ENCODE results near the gene GTF3C5.
"Not testable (repeated sequence)": the region's sequence is repeated elsewhere in the genome, so short reads cannot be mapped to it uniquely, and the experiment has no call there.

The GTF3C5 gene, protein sequence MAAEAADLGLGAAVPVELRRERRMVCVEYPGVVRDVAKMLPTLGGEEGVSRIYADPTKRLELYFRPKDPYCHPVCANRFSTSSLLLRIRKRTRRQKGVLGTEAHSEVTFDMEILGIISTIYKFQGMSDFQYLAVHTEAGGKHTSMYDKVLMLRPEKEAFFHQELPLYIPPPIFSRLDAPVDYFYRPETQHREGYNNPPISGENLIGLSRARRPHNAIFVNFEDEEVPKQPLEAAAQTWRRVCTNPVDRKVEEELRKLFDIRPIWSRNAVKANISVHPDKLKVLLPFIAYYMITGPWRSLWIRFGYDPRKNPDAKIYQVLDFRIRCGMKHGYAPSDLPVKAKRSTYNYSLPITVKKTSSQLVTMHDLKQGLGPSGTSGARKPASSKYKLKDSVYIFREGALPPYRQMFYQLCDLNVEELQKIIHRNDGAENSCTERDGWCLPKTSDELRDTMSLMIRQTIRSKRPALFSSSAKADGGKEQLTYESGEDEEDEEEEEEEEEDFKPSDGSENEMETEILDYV

DNA sequence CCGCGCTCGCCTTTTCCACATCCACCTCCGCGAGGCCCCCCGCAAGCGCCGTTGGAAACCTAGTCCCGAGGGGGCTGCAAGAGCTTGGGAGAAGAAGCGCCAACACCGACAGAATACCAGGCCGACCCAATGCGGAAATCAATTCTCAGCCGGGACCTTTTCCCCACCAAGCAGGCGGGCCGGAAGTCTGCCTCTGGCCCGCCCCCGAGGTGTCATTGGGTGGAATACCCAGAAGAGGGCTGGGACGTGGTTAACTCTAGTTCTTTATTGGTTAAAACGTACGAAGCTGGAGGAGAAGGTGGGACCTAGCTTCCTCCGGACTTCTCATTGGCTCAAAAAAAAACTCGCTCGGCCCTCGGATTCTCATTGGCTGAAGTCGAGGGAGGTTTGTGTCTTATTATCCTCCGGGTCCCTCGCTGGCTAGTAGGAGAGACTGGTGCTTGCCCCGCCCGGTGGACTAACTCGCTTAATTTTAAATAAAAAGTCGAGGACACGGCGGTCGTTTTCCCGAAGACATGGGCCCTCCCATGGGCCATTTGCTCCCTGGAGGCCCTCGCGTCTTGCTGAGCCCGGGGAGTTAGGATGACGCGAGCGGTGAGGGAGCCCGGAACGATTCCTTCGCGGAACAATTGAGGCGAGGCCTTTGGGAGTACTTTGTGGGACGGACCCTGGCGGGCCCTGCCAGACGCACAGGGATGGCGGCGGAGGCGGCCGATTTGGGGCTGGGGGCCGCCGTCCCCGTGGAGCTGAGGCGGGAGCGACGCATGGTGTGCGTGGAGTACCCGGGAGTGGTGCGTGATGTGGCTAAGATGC lies at the start of gene GTF3C5:
TSS of gene GTF3C5 (plus strand) at position 681 of the 813 bp plus-strand sequence. CDS start at position 696, 15 bp downstream.
- peak; percentile 100 for DNase-seq (ENCODE audit: low spot score)

DNA sequence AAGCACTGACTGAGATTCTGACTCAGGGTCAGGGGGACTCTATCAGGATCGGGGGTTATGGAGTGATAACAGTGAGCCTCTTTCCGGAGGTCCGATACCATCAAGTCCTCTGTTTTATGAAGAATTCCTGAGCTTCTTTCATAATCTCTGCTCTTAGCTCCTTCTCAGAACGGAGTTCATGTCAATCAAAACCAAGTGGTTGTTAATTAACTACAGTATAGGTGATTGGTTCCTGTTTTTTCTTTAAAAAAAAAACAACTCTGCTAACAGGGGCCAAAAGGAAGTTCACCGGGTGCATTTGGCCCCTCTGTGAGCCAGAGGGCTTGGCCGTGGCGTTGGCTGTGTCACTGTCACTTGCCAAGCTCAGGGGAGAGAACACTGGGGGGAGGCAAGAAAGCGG lies 48.3 kb upstream of the GTF3C5 start:
- no peak for DNase-seq (ENCODE audit: low spot score)

DNA sequence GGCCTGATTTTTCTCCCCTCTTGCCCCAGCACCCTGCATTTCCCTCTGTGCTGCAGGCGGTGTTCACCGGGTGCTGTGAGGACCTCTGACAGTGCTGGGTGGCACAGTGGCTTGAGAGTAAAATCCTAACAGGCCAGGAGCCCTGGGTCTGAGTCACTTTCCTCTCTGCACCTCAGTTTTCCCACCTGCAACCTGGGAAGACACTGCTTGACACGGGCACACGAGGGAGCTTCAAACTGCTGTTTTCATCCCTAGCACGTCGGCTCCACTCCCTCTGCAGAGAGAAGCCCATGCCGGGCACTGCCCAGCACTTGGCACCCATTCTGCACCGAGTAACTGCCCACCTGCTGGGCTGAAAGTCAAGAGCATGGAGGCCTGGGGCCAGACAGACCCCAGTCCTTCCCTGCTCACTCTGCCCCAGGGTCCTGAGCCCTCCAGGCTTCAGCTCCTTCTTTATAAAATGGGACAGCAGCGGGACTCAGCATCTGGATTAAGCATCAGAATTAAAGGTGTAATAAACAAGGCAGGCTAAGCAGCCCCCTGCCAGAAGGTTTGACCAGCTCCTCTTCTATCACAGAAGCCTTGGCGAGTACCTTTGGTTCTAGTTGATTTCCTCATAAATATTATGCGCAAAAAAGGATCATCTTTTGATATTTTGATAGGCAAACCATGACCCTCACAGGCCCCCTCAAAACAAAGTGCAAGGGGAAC lies 47.2 kb upstream of the GTF3C5 start:
- no peak for DNase-seq (ENCODE audit: low spot score)

DNA sequence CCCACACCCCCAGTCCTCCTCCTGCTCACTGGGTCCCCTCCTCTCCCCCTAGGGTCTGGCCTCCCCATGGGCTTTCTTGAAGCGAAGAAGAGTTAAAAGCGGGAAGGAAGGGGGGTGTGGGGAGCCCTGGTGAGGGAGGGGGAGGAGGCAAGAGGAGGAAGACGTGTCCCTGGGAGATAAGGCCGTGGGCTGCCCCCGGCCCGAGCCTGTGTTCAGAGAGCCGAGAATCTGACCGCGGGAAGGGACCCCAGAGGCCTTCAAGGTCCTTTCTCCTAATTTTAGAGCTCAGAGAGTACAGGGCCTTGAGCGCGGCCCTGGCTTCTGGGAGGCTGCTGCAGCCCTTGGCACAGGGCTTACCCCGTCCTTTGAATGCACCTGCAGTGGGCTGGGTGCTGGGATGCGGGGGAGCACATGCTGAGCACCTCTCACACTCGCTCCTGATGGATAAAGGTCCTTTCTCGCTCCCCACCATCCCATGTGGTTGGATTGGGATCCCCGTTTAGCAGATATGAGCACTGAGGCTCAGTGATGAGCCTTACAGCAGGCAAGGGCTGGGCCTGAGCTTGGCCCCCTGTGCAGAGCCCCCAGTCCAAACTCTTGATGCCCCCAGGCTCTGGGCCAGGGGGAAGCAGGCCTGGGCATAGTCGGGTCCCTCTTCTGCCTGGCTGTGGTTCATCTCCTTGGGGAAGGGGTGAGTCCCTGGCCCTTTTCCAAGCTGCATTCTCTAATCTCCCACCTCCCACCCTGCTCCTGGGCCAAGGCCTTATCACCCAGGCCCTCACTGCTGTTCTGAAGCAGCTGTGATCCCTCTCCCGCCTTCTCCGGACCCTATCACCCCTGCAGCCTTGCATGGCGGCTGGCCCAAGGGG lies 46.4 kb upstream of the GTF3C5 start:
- no peak for DNase-seq (ENCODE audit: low spot score)

DNA sequence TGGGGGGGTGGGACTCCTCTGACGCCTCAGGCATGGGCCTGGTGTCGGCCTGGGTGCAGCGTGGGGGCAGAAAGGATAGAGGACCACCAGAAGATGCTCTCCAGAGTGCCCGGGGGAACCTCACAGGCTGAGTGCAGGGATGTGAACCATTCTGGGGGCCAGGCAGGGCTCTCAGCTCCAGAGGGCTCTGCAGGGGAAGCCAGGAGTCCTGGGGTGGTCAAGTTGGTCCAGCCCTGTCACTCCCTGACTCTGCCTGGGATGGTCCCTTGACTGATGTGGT lies 45.8 kb upstream of the GTF3C5 start:
- no peak for DNase-seq (ENCODE audit: low spot score)

DNA sequence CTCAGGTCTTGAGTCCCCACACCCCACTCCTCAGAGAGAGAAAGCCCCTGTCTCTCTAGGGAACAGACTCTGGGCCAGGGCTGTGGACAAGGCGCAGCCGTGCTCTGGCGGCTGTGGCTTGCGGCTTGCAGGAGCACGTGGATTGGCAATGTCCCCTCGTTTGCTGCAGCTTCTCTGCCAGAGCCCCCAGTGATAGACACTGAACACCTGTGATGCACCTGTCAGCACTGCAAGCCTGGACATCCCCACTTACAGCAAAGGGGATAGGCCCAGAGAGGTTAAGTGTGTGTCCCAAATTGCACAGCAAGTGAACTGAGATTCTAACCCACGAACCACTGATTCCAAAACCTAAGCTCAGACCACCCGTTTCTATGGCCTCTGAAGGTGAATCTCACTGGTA lies 45.3 kb upstream of the GTF3C5 start:
- no peak for DNase-seq (ENCODE audit: low spot score)

DNA sequence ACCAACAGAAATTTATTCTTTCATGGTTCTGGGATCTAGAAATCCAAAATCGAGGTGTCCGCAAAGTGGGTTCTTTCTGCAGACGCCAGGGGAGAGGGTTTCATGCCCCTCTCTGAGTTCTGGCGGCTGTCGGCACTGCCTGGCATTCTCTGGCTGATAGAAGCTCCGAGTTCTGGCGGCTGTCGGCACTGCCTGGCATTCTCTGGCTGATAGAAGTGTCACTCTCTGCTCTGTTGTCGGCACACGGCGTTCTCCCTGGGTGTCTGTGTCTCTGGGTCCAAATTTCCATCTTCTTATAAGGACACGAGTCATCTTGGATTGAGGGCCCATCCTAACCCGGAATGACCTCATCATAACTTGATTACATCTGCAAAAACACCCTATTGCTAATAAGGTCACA lies 44.7 kb upstream of the GTF3C5 start:
- no peak for DNase-seq (ENCODE audit: low spot score)

DNA sequence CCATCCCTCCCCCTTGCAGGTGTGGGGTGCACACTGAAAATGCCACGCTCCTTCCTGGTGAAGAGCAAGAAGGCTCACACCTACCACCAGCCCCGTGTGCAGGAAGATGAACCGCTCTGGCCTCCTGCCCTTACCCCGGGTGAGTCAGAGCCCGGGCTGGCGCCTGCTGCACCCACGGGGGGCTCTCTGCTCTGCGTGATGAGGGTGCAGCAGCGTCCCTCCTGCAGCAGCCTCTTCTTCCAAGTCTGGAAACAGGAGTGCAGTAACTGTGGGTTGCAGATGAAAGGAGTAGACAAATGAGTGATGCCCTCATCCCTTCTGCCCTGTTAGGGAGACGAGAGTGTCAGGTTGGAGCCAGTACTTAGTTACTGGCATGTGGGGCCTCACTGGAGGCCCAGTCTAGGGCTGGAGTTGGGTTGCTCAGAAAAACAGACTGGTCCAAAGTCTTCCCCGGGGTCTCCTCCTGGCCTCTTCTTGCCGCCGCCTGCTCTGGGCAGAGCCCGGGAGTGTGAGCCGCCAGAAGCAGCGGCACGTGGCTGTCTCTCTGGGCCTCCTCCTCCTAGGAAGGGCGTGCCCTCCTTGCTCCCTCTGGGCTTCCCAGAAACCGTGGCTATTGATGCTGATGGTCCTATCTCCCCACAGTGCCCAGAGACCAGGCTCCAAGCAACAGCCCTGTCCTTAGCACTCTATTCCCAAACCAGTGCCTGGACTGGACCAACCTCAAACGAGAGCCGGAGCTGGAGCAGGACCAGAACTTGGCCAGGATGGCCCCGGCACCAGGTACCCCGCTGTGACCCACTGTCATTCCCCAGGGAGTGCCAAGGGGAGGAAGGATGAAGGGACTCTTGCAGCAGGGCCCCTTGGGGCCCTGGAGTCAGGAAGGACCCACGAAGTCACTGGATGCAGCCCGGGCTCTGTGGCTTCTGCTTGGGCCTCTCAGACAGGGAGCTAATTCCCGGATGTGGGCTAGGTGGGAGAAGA lies 43.9 kb upstream of the GTF3C5 start:
- no peak for DNase-seq (ENCODE audit: low spot score)

DNA sequence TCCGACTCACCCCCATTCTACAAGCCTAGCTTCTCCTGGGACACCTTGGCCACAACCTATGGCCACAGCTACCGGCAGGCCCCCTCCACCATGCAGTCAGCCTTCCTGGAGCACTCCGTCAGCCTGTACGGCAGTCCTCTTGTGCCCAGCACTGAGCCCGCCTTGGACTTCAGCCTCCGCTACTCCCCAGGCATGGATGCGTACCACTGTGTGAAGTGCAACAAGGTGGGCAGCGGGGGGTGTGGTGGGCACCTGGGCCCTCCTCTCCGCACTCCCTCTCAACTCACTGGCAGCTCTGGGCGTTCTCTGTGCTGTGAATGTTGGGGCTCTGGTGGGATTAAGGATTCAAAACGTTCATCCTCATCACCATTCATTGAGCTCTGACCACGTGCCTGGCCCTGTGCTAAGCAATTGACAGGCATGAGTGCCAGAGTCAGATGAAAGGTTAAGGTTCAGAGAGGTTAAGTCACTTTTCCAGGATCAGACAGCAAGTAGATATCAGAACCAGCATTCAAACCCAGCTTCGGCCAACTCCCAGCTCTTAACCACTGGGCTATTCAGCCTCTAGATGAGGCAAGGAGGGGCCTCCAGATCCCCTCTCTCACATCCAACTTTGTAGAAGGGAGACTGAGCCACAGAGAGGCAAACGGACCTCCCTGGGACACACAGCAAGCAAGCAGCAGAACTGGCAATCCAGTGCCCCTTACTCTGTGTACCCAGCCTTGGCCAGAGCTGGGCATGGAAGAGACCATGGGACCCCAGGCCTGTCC lies 42.4 kb upstream of the GTF3C5 start:
- DNase-seq (ENCODE audit: low spot score) = no peak

DNA sequence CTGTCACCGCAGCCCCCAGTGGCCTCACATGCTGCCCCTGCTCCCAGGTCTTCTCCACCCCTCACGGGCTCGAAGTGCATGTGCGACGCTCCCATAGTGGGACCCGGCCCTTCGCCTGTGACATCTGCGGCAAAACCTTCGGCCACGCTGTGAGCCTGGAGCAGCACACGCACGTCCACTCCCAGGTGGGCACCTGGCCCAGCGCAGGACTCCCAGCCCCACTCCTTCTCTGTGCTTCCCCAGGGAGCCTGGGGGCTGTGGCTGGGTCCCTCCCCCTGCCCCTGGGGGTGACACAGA lies 41.8 kb upstream of the GTF3C5 start:
- no peak for DNase-seq (ENCODE audit: low spot score)

DNA sequence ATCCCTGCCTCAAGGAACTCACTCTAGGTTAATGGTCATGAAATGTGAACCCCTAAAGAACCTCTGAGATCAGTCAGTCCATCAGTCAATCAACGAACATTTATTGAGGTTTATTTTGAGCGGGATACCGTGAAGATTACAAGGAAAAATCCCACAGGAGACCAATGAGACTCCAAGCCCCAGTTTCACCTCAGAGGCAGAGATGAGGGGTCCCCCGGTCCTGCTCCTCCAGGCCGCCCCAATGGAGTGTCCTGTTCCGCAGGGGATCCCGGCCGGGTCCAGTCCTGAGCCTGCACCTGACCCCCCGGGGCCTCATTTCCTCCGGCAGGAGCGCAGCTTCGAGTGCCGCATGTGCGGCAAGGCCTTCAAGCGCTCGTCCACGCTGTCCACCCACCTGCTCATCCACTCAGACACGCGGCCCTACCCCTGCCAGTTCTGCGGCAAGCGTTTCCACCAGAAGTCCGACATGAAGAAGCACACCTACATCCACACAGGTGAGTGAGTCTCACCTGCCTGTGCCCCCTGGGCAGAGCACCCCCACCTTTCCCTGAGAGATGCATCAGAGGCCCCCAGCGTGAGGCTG lies 41.3 kb upstream of the GTF3C5 start:
- no peak for DNase-seq (ENCODE audit: low spot score)

DNA sequence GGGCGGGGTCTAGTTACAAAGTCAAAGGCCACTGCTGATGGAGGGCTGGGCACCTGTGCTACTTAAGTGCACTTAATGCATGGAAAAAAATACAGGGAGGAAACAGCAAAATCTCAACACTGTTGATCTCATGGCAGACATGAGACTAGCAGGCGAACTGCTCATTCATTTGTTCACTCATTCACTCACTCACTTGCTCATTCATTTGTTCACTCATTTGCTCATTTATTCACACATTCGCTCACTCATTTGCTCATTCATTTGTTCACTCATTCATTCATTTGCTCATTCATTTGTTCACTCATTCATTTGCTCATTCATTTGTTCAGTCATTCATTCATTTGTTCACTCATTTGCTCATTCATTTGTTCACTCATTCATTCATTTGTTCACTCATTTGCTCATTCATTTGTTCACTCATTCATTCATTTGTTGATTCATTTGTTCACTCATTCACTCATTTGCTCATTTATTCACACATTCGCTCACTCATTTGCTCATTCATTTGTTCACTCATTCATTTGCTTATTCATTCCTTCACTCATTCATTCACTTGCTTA lies 40.7 kb upstream of the GTF3C5 start:
- not testable (repeated sequence) for DNase-seq (ENCODE audit: low spot score)

DNA sequence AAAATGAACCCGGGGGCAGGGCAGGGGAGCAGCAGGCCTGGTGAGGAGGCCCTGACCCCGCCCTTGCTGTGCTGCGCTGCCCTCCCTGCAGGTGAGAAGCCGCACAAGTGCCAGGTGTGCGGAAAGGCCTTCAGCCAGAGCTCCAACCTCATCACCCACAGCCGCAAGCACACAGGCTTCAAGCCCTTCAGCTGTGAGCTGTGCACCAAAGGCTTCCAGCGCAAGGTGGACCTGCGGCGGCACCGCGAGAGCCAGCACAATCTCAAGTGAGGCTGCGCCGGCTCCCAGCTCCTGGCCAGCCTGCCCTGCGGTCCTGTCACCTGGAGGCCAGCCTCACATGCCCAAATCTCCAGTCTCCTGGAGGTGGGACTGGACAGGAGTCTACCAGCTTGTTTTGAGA lies 40.0 kb upstream of the GTF3C5 start:
- no peak for DNase-seq (ENCODE audit: low spot score)

DNA sequence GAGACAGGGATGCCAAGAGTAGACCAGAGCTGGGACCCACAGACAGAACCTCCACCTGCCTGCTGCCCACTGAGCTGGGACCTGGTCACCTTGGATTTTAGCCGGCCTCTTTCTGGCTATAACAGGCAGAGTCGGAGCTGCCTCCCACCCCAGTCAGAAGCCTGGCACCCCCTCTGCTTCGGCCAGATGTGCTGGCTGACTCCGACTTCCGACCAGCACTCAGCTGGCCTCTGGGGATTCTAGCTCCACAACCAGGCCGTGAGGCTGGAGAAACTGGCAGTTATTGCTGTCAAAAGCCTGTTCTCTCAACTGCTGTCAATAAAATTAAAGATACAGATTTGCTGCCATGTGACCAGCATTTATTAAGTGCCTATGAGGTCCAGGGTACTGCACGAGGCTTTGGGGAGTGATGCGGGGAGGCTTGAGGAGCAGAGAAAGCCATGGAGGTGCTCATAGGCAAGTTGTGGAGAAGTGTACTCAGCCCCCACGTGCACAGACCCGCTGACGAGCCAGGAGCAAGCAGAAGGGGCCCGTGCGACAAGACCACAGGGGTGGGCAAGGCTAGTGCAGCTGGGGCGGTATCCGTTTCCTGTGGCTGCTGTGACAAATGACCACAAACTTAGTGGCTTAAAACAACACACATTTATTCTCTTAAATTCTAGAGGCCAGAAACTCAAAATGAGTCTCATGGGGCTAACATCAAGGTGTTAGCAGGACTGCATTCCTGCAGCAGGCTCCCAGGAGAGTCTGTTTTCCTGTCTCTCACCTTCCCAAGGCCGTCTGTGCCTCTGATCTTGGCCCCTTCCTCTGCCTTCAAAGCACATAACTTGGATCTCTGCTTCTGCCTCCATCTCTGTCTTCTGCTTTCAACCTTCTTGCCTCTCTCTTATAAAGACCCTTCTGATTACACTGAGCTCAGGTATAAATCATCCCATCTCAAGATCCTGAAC lies 39.2 kb upstream of the GTF3C5 start:
- DNase-seq (ENCODE audit: low spot score) = no peak

DNA sequence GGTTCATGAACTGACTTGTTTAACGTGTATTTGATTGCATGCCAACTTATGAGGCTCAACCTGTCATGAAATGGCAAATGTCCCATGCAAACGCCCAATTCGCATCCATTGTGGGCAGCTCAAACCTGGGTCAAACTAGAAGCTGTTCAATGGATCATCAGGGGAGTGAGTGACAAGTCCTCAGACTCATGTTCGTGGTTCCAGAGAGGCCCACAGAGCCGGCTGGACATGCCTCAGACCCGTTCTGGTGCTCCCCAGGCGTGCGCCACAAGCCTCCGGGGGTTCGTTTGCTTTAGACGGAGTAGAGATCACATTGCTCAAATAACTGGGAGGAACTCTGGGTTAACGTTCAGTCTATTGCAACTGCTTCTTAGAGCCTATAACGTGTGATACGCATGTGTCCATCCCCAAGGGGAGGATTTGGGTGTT lies 37.3 kb upstream of the GTF3C5 start:
- DNase-seq (ENCODE audit: low spot score) = no peak

DNA sequence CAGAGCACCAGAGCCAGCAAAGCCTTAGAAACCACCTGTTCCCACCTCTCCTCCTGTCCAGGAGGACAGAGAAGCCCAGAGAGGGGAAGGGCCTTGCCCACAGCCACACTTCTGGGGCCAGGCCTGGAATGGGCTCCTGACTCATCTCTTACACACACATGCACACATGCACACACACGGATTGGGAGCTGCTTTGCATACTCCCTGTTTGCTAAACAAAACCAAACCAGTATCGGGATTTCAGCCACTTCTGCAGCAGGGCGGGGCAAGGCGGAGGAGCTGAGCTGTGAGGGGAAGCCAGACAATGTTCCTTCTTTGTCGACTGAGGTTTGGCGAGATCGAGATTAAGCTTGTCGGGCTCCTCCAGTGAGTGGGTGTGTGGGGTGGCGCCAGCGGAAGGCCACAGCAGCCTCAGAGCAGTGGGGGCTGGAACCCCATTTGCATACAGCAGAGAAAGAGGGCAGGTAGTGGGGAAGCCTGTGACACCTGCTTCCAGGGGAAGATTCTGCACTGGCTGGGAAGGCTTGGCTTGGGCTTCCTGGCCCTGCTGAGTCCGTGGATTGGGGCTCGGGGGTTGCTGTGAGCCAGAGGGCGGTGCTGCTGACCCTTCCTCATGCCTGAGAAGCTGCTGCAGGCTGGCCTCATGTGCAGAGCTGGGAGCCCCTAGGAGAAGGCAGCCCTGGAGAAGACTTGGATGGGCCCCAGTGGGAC lies 36.2 kb upstream of the GTF3C5 start:
- DNase-seq (ENCODE audit: low spot score) = no peak

DNA sequence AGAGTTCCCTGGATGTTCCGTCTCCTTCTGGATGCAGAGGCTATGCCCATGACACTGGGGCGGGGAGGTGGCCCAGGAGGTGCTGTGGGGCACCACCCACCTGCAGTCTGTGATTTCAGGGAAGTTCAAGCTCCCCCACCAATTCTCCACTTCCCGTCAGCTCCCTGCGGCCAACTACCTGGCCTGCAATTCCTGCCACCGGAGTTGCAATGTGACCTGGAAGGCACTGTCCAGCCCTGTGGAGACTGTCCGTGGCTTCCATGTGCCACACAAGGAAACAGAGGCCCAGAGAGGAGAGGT lies 35.7 kb upstream of the GTF3C5 start:
- DNase-seq (ENCODE audit: low spot score) = no peak

DNA sequence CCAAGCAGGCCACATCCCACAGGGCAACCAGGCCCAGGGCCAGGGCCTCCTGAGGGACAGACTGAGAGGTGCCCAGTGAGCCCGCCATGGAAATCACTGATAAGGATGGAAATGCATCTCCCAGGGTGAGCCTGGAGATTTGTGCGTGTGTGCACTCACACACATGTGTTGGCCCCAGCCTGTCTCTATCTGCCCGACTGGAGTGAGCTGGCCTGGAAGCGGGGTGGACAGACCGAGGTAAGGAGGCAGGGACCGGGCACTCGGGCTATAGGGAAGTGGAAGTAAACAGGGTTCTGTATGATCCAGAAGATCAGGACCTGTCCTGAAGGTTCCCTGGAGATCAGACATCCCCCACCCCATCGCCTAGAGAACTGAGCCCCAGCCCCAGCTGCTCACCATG lies 34.9 kb upstream of the GTF3C5 start:
- DNase-seq (ENCODE audit: low spot score) = no peak

Measured in pons (tissue), 1 donor.